GM23338 (cell line): ENCODE measurements around the gene CEP131. TPM values are rescaled to one million over a fixed set of nuclear protein-coding genes. Genes with fewer than 3 reads are reported as not detected.

ENCODE experiments used
- ATAC-seq: fragments of 200-7000 bp; cut with Tn5 transposase; 3 replicates; pipeline ENCODE4 v1.9.1; 2020
- DNase-seq: peaks from one replicate; pipeline ENCODE4 v3.0.0-alpha.2; 2015; ENCODE audit warnings: low spot score
- H2AFZ ChIP-seq: fragments of 200-600 bp; sonication (generic); 2 replicates; pipeline ENCODE4 v1.8.0; 2016; ENCODE audit warnings: antibody characterized with exemption, mild to moderate bottlenecking, moderate library complexity
- H3F3A ChIP-seq: fragments of 200-600 bp; sonication (generic); replicated peaks from 2 replicates; pipeline ENCODE4 v1.8.0; 2017; ENCODE audit warnings: antibody characterized with exemption, mixed run types, low read depth
- H3K27ac ChIP-seq: fragments of 200-600 bp; sonication (generic); 2 replicates; pipeline ENCODE4 v1.6.1; 2016; ENCODE audit warnings: low read depth
- H3K27me3 ChIP-seq: fragments of 200-600 bp; sonication (generic); 2 replicates; pipeline ENCODE4 v1.8.0; 2016; ENCODE audit warnings: mild to moderate bottlenecking, mixed run types, moderate library complexity; ENCODE audit not compliant: insufficient read depth
- H3K36me3 ChIP-seq: fragments of 200-600 bp; sonication (generic); 2 replicates; pipeline ENCODE4 v1.8.0; 2016; ENCODE audit warnings: mild to moderate bottlenecking; ENCODE audit not compliant: insufficient read depth
- H3K4me1 ChIP-seq: fragments of 200-600 bp; sonication (generic); 2 replicates; pipeline ENCODE4 v1.8.0; 2016; ENCODE audit warnings: mild to moderate bottlenecking, moderate library complexity; ENCODE audit not compliant: insufficient read depth
- H3K4me2 ChIP-seq: fragments of 200-600 bp; sonication (generic); 2 replicates; pipeline ENCODE4 v1.7.1; 2017; ENCODE audit warnings: mixed run types
- H3K4me3 ChIP-seq: fragments of 200-600 bp; sonication (generic); 2 replicates; pipeline ENCODE4 v1.6.1; 2016; ENCODE audit warnings: mixed run types
- H3K79me2 ChIP-seq: fragments of 200-600 bp; sonication (generic); replicated peaks from 2 replicates; pipeline ENCODE4 v1.8.0; 2017; ENCODE audit warnings: mild to moderate bottlenecking; ENCODE audit not compliant: insufficient read depth
- H3K9me2 ChIP-seq: fragments of 200-600 bp; sonication (generic); 2 replicates; pipeline ENCODE4 v1.8.0; 2017; ENCODE audit not compliant: insufficient read depth
- H4K20me1 ChIP-seq: fragments of 200-600 bp; sonication (generic); replicated peaks from 2 replicates; pipeline ENCODE4 v1.8.0; 2017; ENCODE audit warnings: mild to moderate bottlenecking; ENCODE audit not compliant: insufficient read depth
- H3K27ac Mint-ChIP-seq: 2 replicates; pipeline ENCODE4 v1.8.0; 2020; ENCODE audit warnings: inconsistent platforms, mild to moderate bottlenecking, moderate library complexity, mixed read lengths
- H3K27me3 Mint-ChIP-seq: 3 replicates; pipeline ENCODE4 v1.8.0; 2022; ENCODE audit warnings: low read depth, mild to moderate bottlenecking, moderate library complexity, mixed read lengths, inconsistent platforms; ENCODE audit not compliant: insufficient read depth, poor library complexity
- H3K36me3 Mint-ChIP-seq: 3 replicates; pipeline ENCODE4 v1.8.0; 2021; ENCODE audit warnings: low read depth, mild to moderate bottlenecking, inconsistent platforms, moderate library complexity, mixed read lengths
- H3K4me1 Mint-ChIP-seq: 3 replicates; pipeline ENCODE4 v1.8.0; 2020; ENCODE audit warnings: mild to moderate bottlenecking, inconsistent platforms, mixed read lengths
- H3K4me3 Mint-ChIP-seq: 3 replicates; pipeline ENCODE4 v1.8.0; 2021; ENCODE audit warnings: moderate library complexity, mild to moderate bottlenecking, inconsistent platforms, mixed read lengths
- H3K9me3 Mint-ChIP-seq: 3 replicates; pipeline ENCODE4 v1.8.0; 2020; ENCODE audit warnings: moderate library complexity, mild to moderate bottlenecking, inconsistent platforms, mixed read lengths
- CREB1 ChIP-seq: fragments of 250-450 bp; sonication (Bioruptor Pico); IDR thresholded peaks from 2 replicates; pipeline ENCODE4 v1.5.0; 2020; ENCODE audit warnings: low read depth, mild to moderate bottlenecking, moderate library complexity
- CTCF ChIP-seq, 2 experiments: fragments of 200-600 bp in 1 of 2; sonication (generic) in 1 of 2; conservative IDR thresholded peaks; 2 replicates each; pipeline versions ENCODE4 v1.5.1 to v1.6.1; 2016 to 2017; ENCODE audit warnings: antibody characterized with exemption in 2 of 2, low read depth in 2 of 2, mild to moderate bottlenecking in 2 of 2, moderate library complexity in 1 of 2
- ETS1 ChIP-seq: IDR thresholded peaks from 2 replicates; pipeline ENCODE4 v1.6.1; 2016; ENCODE audit warnings: antibody characterized with exemption
- EZH2 ChIP-seq: fragments of 200-600 bp; sonication (generic); IDR thresholded peaks from one replicate; pipeline ENCODE4 v1.8.0; 2017; ENCODE audit warnings: antibody characterized with exemption, mild to moderate bottlenecking, low read depth; ENCODE audit not compliant: unreplicated experiment
- EZH2phosphoT487 ChIP-seq: fragments of 200-600 bp; sonication (generic); IDR thresholded peaks from one replicate; pipeline ENCODE4 v1.8.1; 2018; ENCODE audit warnings: antibody characterized with exemption; ENCODE audit not compliant: unreplicated experiment
- JUNB ChIP-seq: IDR thresholded peaks from one replicate; pipeline ENCODE4 v1.6.1; 2016; ENCODE audit warnings: antibody characterized with exemption; ENCODE audit not compliant: unreplicated experiment
- NANOG ChIP-seq: IDR thresholded peaks from 2 replicates; pipeline ENCODE4 v1.6.1; 2016; ENCODE audit warnings: antibody characterized with exemption, borderline replicate concordance
- POLR2AphosphoS5 ChIP-seq: IDR thresholded peaks from 2 replicates; pipeline ENCODE4 v1.6.1; 2016; ENCODE audit warnings: antibody characterized with exemption, low read depth
- STAT1 ChIP-seq: IDR thresholded peaks from one replicate; pipeline ENCODE4 v1.6.1; 2016; ENCODE audit warnings: antibody characterized with exemption; ENCODE audit not compliant: unreplicated experiment
- ZNF114 ChIP-seq: fragments of 250-450 bp; sonication (Bioruptor Pico); IDR thresholded peaks from 2 replicates; pipeline ENCODE4 v1.5.0; 2020; ENCODE audit warnings: mild to moderate bottlenecking, moderate library complexity
- ZNF331 ChIP-seq: fragments of 250-450 bp; sonication (Bioruptor Pico); IDR thresholded peaks from 2 replicates; pipeline ENCODE4 v1.5.0; 2020; ENCODE audit warnings: low read depth, mild to moderate bottlenecking, moderate library complexity
- polyA plus RNA-seq: library from polyadenylated mRNA; unstranded; fragments of >200 nt; fragmentation: Nextera tagmentation; extraction: Ambion mirVana; gene quantifications from 2 replicates; pipeline ENCODE4 v1.2.1, GENCODE V29; 2016
- total RNA-seq: library from RNA; depleted of rRNA; stranded (reverse); fragments of >200 nt; shearing (Covaris generic); gene quantifications from 2 replicates; pipeline ENCODE4 v1.2.3, GENCODE V29; 2014
- TF ChIP-seq, protein P1 (sequence below): IDR thresholded peaks from one replicate; pipeline ENCODE4 v1.6.1; 2018; ENCODE audit warnings: antibody characterized with exemption; ENCODE audit not compliant: unreplicated experiment
- TF ChIP-seq, protein P2 (sequence below): fragments of 250-450 bp; sonication (Bioruptor Pico); IDR thresholded peaks from 2 replicates; pipeline ENCODE4 v1.5.0; 2020; ENCODE audit warnings: mild to moderate bottlenecking, moderate library complexity

The CEP131 gene
- total and polyA plus RNA-seq, 2 experiments from 2014 or later, result 26.8 to 35.5 TPM

GRCh38 chr17:81245665-81246342 lies 23.0 kb upstream of the CEP131 start:
- Histone ChIP-seq H3K79me2 (peaks cover 2% of the 10 kb centered on the region), H3K9me2 (no peaks in the 10 kb centered on the region), H3F3A (peaks cover 7% of the 10 kb centered on the region; the same call in 1 of the 2 replicates), H3K4me1 (no peaks in the 10 kb centered on the region; the same call in 1 of the 2 replicates), H3K4me3 (no peak overlapping the region), H4K20me1 (peaks cover 6% of the 10 kb centered on the region; the same call in 1 of the 2 replicates), H2AFZ (no peak overlapping the region), H3K36me3 (no peaks in the 10 kb centered on the region), H3K27ac (no peak overlapping the region), H3K27me3 (no peaks in the 10 kb centered on the region), H3K4me2 (no peak overlapping the region)
- ATAC-seq, result no peak
- peaks cover 20% of the 10 kb centered on the region for H3K36me3 Mint-ChIP-seq
- peaks cover 19% of the 10 kb centered on the region for H3K4me1 Mint-ChIP-seq
- H3K4me3 Mint-ChIP-seq, result no peak overlapping the region
- peaks cover 3% of the 10 kb centered on the region; the same call in 2 of the 3 replicates for H3K9me3 Mint-ChIP-seq
- TF ChIP-seq, protein P1, sequence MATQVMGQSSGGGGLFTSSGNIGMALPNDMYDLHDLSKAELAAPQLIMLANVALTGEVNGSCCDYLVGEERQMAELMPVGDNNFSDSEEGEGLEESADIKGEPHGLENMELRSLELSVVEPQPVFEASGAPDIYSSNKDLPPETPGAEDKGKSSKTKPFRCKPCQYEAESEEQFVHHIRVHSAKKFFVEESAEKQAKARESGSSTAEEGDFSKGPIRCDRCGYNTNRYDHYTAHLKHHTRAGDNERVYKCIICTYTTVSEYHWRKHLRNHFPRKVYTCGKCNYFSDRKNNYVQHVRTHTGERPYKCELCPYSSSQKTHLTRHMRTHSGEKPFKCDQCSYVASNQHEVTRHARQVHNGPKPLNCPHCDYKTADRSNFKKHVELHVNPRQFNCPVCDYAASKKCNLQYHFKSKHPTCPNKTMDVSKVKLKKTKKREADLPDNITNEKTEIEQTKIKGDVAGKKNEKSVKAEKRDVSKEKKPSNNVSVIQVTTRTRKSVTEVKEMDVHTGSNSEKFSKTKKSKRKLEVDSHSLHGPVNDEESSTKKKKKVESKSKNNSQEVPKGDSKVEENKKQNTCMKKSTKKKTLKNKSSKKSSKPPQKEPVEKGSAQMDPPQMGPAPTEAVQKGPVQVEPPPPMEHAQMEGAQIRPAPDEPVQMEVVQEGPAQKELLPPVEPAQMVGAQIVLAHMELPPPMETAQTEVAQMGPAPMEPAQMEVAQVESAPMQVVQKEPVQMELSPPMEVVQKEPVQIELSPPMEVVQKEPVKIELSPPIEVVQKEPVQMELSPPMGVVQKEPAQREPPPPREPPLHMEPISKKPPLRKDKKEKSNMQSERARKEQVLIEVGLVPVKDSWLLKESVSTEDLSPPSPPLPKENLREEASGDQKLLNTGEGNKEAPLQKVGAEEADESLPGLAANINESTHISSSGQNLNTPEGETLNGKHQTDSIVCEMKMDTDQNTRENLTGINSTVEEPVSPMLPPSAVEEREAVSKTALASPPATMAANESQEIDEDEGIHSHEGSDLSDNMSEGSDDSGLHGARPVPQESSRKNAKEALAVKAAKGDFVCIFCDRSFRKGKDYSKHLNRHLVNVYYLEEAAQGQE, result no peak
- TF ChIP-seq NANOG (no peak), CREB1 (CRISPR knock-in tag) (no peak), JUNB (no peak), ETS1 (no peak), CTCF (conservative IDR thresholded peaks at IDR 0.05; ENCODE audit: low read depth in 2 of 2) (no peak), POLR2AphosphoS5 (no peak), EZH2phosphoT487 (no peak), ZNF114 (CRISPR knock-in tag) (no peak), STAT1 (no peak), EZH2 (no peak), ZNF331 (no peak)
- TF ChIP-seq, protein P2, sequence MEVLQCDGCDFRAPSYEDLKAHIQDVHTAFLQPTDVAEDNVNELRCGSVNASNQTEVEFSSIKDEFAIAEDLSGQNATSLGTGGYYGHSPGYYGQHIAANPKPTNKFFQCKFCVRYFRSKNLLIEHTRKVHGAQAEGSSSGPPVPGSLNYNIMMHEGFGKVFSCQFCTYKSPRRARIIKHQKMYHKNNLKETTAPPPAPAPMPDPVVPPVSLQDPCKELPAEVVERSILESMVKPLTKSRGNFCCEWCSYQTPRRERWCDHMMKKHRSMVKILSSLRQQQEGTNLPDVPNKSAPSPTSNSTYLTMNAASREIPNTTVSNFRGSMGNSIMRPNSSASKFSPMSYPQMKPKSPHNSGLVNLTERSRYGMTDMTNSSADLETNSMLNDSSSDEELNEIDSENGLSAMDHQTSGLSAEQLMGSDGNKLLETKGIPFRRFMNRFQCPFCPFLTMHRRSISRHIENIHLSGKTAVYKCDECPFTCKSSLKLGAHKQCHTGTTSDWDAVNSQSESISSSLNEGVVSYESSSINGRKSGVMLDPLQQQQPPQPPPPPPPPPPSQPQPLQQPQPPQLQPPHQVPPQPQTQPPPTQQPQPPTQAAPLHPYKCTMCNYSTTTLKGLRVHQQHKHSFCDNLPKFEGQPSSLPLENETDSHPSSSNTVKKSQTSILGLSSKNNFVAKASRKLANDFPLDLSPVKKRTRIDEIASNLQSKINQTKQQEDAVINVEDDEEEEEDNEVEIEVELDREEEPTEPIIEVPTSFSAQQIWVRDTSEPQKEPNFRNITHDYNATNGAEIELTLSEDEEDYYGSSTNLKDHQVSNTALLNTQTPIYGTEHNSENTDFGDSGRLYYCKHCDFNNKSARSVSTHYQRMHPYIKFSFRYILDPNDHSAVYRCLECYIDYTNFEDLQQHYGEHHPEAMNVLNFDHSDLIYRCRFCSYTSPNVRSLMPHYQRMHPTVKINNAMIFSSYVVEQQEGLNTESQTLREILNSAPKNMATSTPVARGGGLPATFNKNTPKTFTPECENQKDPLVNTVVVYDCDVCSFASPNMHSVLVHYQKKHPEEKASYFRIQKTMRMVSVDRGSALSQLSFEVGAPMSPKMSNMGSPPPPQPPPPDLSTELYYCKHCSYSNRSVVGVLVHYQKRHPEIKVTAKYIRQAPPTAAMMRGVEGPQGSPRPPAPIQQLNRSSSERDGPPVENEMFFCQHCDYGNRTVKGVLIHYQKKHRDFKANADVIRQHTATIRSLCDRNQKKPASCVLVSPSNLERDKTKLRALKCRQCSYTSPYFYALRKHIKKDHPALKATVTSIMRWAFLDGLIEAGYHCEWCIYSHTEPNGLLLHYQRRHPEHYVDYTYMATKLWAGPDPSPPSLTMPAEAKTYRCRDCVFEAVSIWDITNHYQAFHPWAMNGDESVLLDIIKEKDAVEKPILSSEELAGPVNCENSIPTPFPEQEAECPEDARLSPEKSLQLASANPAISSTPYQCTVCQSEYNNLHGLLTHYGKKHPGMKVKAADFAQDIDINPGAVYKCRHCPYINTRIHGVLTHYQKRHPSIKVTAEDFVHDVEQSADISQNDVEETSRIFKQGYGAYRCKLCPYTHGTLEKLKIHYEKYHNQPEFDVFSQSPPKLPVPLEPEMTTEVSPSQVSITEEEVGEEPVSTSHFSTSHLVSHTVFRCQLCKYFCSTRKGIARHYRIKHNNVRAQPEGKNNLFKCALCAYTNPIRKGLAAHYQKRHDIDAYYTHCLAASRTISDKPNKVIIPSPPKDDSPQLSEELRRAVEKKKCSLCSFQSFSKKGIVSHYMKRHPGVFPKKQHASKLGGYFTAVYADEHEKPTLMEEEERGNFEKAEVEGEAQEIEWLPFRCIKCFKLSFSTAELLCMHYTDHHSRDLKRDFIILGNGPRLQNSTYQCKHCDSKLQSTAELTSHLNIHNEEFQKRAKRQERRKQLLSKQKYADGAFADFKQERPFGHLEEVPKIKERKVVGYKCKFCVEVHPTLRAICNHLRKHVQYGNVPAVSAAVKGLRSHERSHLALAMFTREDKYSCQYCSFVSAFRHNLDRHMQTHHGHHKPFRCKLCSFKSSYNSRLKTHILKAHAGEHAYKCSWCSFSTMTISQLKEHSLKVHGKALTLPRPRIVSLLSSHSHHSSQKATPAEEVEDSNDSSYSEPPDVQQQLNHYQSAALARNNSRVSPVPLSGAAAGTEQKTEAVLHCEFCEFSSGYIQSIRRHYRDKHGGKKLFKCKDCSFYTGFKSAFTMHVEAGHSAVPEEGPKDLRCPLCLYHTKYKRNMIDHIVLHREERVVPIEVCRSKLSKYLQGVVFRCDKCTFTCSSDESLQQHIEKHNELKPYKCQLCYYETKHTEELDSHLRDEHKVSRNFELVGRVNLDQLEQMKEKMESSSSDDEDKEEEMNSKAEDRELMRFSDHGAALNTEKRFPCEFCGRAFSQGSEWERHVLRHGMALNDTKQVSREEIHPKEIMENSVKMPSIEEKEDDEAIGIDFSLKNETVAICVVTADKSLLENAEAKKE, result no peak
- peaks cover 24% of the 10 kb centered on the region for H3K27me3 Mint-ChIP-seq
- no peak for DNase-seq
- H3K27ac Mint-ChIP-seq, result no peak overlapping the region
